Measurements from ENCODE around the gene SCN2B.

DNA sequence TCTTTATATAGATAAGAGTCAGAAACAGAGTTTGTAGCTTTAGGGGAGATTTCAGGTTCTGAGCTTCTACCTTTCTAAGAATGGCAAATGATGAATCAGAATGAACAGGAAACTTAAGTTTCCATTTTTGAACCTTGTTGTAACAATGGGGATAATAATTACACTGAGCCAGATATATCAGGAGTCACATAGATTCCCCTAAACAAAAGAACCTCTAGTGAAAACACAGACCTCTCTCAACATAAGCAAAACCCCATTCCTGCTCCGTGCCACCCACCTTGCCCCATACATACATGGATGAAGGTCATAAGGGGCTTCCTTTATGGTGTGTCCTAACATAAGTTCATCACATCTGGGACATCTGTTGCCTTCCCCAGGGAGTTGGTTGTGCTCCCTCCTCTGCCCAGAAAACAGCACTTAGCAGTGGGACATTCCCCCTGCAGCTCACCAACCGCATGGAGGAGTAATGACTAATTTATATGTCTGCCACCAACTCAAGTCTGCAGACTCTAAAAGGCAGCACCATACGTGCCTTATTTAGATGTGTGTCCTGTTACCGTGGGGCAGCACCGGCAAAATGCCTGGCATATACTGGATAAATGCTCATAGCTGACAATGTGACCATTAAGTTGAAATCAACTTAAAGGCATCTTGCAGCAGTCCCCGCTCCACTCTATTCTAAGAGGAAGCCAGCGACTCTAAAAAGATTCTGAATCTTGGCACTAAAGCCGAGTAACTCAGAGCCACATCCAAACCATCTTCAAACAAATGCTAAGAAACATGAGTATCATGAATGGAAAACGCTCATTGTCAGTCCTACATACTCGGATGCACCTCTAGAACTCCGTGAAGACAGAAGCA lies 40.4 kb upstream of the SCN2B start:
- TF ChIP-seq, protein P1, sequence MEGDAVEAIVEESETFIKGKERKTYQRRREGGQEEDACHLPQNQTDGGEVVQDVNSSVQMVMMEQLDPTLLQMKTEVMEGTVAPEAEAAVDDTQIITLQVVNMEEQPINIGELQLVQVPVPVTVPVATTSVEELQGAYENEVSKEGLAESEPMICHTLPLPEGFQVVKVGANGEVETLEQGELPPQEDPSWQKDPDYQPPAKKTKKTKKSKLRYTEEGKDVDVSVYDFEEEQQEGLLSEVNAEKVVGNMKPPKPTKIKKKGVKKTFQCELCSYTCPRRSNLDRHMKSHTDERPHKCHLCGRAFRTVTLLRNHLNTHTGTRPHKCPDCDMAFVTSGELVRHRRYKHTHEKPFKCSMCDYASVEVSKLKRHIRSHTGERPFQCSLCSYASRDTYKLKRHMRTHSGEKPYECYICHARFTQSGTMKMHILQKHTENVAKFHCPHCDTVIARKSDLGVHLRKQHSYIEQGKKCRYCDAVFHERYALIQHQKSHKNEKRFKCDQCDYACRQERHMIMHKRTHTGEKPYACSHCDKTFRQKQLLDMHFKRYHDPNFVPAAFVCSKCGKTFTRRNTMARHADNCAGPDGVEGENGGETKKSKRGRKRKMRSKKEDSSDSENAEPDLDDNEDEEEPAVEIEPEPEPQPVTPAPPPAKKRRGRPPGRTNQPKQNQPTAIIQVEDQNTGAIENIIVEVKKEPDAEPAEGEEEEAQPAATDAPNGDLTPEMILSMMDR (IDR thresholded peaks at IDR 0.05; ENCODE audit: low read length) = no peak
- TF ChIP-seq EZH2 (optimal IDR thresholded peaks at IDR 0.05; ENCODE audit: low read depth, low read length) = no peak
- TF ChIP-seq EZH2phosphoT487 (IDR thresholded peaks at IDR 0.05; ENCODE audit: low read length) = no peak
